ENCODE results near the gene CCL25.
A peak's percentile ranks its signal among the peaks of the same experiment; 100 is the strongest.

The CCL25 gene

GRCh38 chr19:8045872-8046568, 6.5 kb upstream of the CCL25 start:
- DNase-seq (ENCODE audit: low read depth), result no peak

- DNase-seq (ENCODE audit: low read depth), result no peak
Observed at GRCh38 chr19:8046569-8047165, 5.9 kb upstream of the CCL25 start.

GRCh38 chr19:8050274-8051096, 2.1 kb upstream of the CCL25 start:
- peak; percentile 30 for DNase-seq (ENCODE audit: low read depth)

- no peak for DNase-seq (ENCODE audit: low read depth)
Observed at GRCh38 chr19:8054169-8054568, 1.6 kb downstream of the CCL25 start.

GRCh38 chr19:8056533-8056932, 4.0 kb downstream of the CCL25 start:
- DNase-seq (ENCODE audit: low read depth), result no peak

GRCh38 chr19:8057545-8058270, 5.1 kb downstream of the CCL25 start:
- no peak for DNase-seq (ENCODE audit: low read depth)

- no peak for DNase-seq (ENCODE audit: low read depth)
Observed at GRCh38 chr19:8064911-8065874, 12.6 kb downstream of the CCL25 start.

GRCh38 chr19:8065875-8066261, 13.3 kb downstream of the CCL25 start:
- DNase-seq (ENCODE audit: low read depth), result no peak

- no peak for DNase-seq (ENCODE audit: low read depth)
Observed at GRCh38 chr19:8069096-8069973, 16.8 kb downstream of the CCL25 start.

- no peak for DNase-seq (ENCODE audit: low read depth)
Observed at GRCh38 chr19:8071912-8072311, 19.4 kb downstream of the CCL25 start.

GRCh38 chr19:8074501-8074900, 21.9 kb downstream of the CCL25 start:
- DNase-seq (ENCODE audit: low read depth), result no peak

GRCh38 chr19:8075158-8076074, 22.9 kb downstream of the CCL25 start:
- DNase-seq (ENCODE audit: low read depth), result no peak

- no peak for DNase-seq (ENCODE audit: low read depth)
Observed at GRCh38 chr19:8079988-8080387, 27.4 kb downstream of the CCL25 start.

- DNase-seq (ENCODE audit: low read depth), result no peak
Observed at GRCh38 chr19:8080832-8081231, 28.3 kb downstream of the CCL25 start.

GRCh38 chr19:8081569-8082550, 29.3 kb downstream of the CCL25 start:
- DNase-seq (ENCODE audit: low read depth), result no peak

GRCh38 chr19:8083141-8083540, 30.6 kb downstream of the CCL25 start:
- DNase-seq (ENCODE audit: low read depth), result no peak

- no peak for DNase-seq (ENCODE audit: low read depth)
Observed at GRCh38 chr19:8084152-8084551, 31.6 kb downstream of the CCL25 start.
